ENCODE measurements around the gene FADS1.

DNA sequence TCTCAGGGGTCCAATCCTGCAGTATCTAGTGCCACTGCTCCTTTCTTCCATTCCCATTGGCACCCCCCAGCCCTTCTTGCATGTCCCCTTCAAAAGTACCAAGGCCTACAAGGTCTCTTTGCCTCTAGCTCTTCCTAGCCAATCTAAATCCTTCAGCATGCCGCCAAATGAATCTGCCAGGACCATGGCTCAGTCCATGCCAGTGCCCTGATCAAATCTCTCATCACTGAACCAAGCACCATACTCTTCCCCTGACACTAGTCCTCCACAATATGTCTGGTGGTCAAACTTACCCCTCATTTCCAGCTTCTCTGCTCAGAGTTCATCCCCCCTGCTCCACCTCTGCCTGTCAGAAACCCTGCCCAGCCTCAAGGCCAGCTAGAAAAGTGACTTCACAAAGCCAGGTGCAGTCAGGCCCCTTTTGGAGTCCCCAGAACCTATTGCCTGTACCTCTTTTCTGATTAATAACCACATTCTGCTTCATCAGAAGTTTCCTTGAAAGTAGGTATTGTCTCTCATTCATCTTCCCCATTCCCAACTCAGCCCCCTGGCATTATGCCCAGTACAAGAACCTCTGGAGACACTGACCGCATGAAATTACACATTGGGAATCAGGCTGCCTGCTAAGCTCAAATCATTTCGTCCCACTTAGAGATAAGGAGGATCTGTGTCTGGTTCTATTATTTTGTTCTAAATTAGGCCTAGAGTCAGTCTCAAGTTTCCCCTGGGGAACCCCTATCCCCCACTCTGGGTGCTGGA, 12.7 kb downstream of the FADS1 start:
- TF ChIP-seq, protein P1, sequence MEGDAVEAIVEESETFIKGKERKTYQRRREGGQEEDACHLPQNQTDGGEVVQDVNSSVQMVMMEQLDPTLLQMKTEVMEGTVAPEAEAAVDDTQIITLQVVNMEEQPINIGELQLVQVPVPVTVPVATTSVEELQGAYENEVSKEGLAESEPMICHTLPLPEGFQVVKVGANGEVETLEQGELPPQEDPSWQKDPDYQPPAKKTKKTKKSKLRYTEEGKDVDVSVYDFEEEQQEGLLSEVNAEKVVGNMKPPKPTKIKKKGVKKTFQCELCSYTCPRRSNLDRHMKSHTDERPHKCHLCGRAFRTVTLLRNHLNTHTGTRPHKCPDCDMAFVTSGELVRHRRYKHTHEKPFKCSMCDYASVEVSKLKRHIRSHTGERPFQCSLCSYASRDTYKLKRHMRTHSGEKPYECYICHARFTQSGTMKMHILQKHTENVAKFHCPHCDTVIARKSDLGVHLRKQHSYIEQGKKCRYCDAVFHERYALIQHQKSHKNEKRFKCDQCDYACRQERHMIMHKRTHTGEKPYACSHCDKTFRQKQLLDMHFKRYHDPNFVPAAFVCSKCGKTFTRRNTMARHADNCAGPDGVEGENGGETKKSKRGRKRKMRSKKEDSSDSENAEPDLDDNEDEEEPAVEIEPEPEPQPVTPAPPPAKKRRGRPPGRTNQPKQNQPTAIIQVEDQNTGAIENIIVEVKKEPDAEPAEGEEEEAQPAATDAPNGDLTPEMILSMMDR (optimal IDR thresholded peaks at IDR 0.05 in 1 of 3, IDR thresholded peaks at IDR 0.05 in 1 of 3, conservative IDR thresholded peaks at IDR 0.05 in 1 of 3; ENCODE audit: extremely low read depth in 1 of 3, insufficient read depth in 2 of 3, low read length in 3 of 3), result no peak
- TF ChIP-seq EZH2 (IDR thresholded peaks at IDR 0.05; ENCODE audit: low read length), result no peak

Measured in keratinocyte (primary cell).